ENCODE results near the gene CARNS1. TPM values are rescaled to one million over a fixed set of nuclear protein-coding genes. Genes with fewer than 3 reads are reported as not detected.

Gene CARNS1
- total and polyA plus RNA-seq, 10 of the 15 experiments (the other 5 are each of a cell fraction or from before 2014, with no cell fraction given) = 0.02 to 0.14 (median 0.10) TPM; not detected in 3

GRCh38 chr11:67452141-67452952, 36.9 kb downstream of the CARNS1 start, which contains the start of gene GPR152:
Gene GPR152 (minus strand): TSS chr11:67452729. CDS start chr11:67452724, 5 bp downstream.
- H3K4me3 ChIP-seq = no peak within 1 kb of the TSS
- BruUV-seq (replicated peaks) = no TSS peak
- no peak within 1 kb of the TSS for H3K27ac ChIP-seq (ENCODE audit: control insufficient read depth, insufficient read depth)
- H3K79me2 ChIP-seq (ENCODE audit: control insufficient read depth, insufficient read depth, low read length) = no peaks in the 10 kb centered on the region
- H2AFZ ChIP-seq (ENCODE audit: control insufficient read depth, low read depth, low read length) = no peak within 1 kb of the TSS
- no peak within 1 kb of the TSS for H3K4me2 ChIP-seq (ENCODE audit: control insufficient read depth, insufficient read depth)
- no peaks in the 10 kb centered on the region for H3K36me3 ChIP-seq (ENCODE audit: control insufficient read depth in 2 of 2, insufficient read depth in 2 of 2, low read length in 1 of 2)
- no peak within 1 kb of the TSS for H3K9ac ChIP-seq (ENCODE audit: control insufficient read depth, insufficient read depth, low read length)
- POLR2A ChIA-PET = interaction anchor here (1.6 kb wide), 1 partner anchor 8 kb away, joined by 6 read pairs; no protein-coding TSS in a partner anchor
- H3K27me3 ChIP-seq (replicated peaks in 1 of 2; ENCODE audit: control insufficient read depth in 2 of 2, insufficient read depth in 2 of 2, low read length in 1 of 2) = no peaks in the 10 kb centered on the region
- peaks cover 2% of the 10 kb centered on the region for H3K4me1 ChIP-seq (ENCODE audit: control insufficient read depth, insufficient read depth, low read length)
- SMC1A ChIA-PET (ENCODE audit: uncharacterized antibody, unreplicated experiment) = interaction anchor here (1.2 kb wide), 1 partner anchor 55 kb away, joined by 4 read pairs; no protein-coding TSS in a partner anchor
- no peaks in the 10 kb centered on the region for H4K20me1 ChIP-seq (ENCODE audit: control insufficient read depth, insufficient read depth)
- TF ChIP-seq ZNF622 (IDR thresholded peaks at IDR 0.05) = no peak
- no peak for TF ChIP-seq PKNOX1 (IDR thresholded peaks at IDR 0.05)
- TF ChIP-seq RELB (IDR thresholded peaks at IDR 0.05; ENCODE audit: low read depth) = no peak
- no peak for TF ChIP-seq IKZF1 (conservative IDR thresholded peaks at IDR 0.05)
- TF ChIP-seq TAF1 (IDR thresholded peaks at IDR 0.05; ENCODE audit: borderline replicate concordance, low read depth, low read length) = no peak
- TF ChIP-seq ZNF24 (IDR thresholded peaks at IDR 0.05) = no peak
- no peak for TF ChIP-seq NR2F1 (conservative IDR thresholded peaks at IDR 0.05)
- DNase-seq (ENCODE audit: low read depth, low spot score) = no peak
- no peaks in the 10 kb centered on the region for H3K9me3 ChIP-seq (replicated peaks; ENCODE audit: control insufficient read depth, insufficient read depth, low read length)
- CTCF ChIA-PET = no interaction called here
- 74% methylated on average over 33 of the region's 33 CpGs for WGBS (ENCODE audit: insufficient coverage, insufficient replicate concordance, low lambda C conversion rate, missing lambda C conversion rate)
- RAD21 ChIA-PET (ENCODE audit: unreplicated experiment) = no interaction called here
- in situ Hi-C loops (cut with MboI) (no loop called here), intact Hi-C loops (cut with micrococcal nuclease; ENCODE audit: unreplicated experiment) (no loop called here)
- no peak for FAIRE-seq
- no peak for ATAC-seq
